ENCODE data around the gene MBTPS1.

DNA sequence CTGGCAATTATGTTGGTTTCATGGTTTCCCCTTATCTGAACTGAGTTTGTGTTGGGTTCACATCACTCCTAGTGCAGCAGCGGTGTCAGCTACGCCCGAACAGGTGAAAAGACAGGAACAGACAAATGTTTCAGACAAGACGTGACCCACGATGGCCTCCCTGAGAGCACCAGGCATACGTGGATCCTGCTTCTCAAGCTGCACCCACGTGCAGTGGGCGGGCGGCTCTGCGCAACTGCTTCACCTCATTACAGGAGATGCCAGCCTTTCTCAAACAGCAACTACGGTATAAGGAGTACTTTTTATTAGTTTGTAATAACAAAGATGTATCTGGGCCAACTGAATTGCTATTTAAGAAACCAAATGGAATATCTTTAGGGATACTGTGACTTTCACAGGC, 41.4 kb downstream of the MBTPS1 start:
- TF ChIP-seq, protein P1, sequence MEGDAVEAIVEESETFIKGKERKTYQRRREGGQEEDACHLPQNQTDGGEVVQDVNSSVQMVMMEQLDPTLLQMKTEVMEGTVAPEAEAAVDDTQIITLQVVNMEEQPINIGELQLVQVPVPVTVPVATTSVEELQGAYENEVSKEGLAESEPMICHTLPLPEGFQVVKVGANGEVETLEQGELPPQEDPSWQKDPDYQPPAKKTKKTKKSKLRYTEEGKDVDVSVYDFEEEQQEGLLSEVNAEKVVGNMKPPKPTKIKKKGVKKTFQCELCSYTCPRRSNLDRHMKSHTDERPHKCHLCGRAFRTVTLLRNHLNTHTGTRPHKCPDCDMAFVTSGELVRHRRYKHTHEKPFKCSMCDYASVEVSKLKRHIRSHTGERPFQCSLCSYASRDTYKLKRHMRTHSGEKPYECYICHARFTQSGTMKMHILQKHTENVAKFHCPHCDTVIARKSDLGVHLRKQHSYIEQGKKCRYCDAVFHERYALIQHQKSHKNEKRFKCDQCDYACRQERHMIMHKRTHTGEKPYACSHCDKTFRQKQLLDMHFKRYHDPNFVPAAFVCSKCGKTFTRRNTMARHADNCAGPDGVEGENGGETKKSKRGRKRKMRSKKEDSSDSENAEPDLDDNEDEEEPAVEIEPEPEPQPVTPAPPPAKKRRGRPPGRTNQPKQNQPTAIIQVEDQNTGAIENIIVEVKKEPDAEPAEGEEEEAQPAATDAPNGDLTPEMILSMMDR (IDR thresholded peaks at IDR 0.05), result no peak
- no peak for TF ChIP-seq EP300 (IDR thresholded peaks at IDR 0.05)
- TF ChIP-seq POLR2A (IDR thresholded peaks at IDR 0.05), result no peak

Data from ovary (tissue), 3 donors.